NCI-H1436 treated with DMSO at 0.1 percent for 48 hours (cell line): ENCODE data around the gene ZNF526.
A peak's percentile ranks its signal among the peaks of the same experiment; 100 is the strongest.

Experiments
- DNase-seq: peaks from one replicate; lab custom pipeline; 2025; lab: John Stamatoyannopoulos, UW

The ZNF526 gene

DNA sequence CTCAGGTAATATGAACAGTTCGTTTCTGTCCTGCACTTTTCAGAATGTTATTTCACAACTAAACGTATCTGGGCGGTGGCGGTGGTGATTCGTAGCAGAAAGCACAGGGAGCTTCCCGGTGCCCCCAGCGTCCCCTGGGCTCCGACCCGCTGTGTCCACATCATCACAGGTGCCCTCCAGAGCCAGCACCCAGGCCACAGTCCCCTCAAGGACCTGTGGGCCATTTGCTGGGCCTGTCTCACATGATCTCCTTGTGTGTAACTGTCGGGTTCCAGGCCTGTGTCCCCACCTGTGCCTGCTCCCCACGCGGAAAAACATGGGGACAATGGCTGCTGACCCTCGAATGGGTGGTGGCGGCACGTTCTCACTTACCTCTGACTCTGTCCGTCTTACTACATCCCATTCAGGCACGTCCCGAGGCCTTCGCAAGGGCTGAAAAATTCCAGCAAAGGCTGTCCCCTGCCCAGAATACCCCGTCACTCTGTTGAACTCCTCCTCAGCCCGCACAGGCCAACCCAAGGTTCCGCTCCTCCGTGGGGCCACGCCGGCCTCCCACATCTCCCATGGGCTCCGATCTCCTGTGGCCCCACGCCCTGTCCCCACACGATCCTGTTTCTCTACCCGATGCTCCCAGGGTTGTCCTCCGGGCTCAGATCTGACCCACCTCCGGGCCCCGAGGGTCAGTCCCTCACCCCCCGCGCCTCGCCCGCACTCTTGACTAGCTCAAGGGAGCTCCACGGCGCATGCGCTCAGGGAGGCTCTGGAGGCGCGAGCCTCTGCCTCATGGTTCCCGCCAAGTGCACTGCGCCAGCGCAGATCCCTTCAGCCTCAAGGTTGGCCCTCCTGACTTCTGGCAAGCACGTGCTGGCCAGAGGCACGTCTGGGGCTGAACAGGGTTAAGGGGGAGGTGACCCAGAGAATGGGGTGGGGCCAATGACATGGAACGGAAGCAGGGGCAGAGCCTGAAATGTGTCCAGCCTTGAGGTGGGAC lies 23.8 kb upstream of the ZNF526 start:
- no peak for DNase-seq

DNA sequence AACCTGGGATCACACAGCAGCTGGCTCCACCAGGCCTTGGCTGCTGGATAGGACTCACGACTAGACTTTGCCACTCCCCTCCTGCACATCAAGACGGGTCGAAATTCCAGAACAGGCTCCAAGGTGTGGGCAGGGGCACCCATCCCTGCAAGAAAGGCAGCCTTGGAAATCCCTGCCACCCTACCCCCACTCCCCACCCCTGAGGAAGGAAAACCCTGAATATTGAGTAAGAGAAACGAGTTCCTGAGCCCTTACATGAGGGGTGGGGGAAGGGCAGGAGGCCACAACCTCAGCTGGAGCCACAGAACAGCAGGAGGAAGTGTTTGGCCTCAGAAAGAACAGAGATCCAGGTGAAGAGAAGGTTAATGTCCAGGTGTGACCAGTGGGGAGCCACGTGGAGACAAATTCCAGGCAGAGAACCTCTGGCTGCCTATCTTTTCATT lies 22.7 kb upstream of the ZNF526 start:
- no peak for DNase-seq

DNA sequence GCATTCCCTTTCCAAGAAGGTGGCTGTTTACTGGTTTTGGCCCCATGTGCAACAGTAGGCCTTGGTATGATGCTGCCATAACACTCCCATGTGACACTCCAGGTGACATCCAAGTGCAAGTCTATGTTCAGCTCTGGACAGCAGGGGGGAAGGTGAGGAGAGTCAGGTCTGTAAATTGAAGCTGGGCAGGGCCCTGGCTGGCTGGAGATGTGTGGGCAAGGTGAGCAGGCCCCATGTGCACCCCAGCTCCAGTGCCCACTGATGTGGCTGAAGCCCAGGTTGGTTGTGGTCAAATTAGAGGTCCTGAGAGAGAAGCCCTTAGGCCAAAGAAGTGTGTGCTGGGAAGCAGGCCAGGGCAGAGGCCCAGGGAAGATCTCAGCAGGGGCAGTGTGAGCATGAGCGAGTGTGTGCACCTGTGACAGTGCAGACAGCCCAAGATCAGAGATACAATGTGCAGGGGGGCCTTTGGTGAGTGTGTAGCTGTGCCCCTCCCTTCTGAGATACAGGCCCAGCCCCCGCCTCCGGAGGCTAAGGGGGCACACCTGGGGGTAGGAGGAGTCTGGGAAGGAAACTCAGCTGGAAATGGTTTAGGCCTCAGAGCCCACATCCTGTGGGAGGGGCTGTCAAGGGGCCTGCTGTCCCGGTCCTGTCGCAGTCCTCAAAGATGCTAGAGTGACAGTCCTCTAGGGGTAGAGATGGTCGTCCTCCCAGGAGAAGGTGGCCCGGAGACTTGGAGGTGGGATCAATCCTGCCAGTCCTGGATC lies 21.3 kb upstream of the ZNF526 start:
- DNase-seq, result no peak

DNA sequence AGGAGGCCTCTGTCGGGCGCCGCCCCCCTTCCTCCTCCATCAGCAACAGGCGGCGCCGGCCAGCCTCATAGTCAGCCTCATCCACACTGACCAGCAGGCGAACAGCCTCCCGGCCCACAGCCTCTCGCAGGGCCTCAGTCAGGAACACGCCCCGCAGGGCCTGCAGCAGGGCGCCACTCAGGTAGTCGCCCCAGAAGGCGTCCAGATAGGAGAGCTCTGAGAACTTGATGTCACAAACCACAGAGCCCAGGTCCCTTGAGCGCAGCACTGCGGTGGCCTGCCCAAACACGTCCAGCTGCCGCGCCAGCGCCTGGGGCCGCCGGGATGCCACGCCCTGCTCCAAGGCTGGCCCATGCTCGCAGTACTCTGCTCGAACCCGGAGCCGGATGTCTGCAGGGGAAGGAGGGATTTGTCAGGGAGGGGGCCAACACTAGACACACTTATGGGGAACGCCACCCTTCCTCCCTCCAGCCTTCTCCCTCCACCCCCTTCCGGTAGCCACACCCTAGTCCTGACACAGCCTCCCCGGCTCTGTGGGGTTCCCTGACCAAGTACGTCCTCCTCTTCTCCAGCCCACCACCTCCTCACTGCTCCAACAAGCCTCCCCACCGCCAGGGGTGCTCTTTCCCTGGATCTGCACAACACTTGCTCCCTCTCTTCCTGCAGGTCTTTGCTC lies 20.5 kb upstream of the ZNF526 start:
- DNase-seq, result no peak

DNA sequence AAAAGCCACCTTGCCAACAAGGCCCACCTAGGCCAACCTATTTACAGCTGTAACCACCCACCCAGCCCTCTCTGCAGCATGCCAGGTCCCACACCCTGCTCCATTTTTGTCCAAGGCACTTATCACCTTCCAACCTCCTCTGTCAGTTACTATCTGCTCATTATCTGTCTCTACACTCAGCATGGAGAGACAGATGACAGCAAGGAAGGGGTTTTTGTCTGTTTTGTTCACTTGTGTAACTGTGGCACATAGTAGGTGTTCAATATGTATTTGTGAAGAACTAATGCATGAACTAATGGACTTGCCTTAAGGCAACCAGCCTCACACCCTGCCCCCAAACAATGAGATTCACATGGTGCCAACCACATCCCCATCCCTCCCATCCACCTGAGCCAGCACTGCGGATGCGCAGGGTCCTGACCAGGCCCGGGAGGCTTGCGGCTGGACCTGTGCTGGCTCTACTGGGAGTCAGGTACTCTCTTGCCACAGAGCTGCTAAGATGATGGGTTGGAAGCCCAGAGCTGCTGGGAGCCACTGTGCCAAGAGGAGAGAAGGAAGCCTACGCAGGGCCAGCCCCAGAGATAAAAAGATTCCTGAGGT lies 19.9 kb upstream of the ZNF526 start:
- DNase-seq, result no peak

DNA sequence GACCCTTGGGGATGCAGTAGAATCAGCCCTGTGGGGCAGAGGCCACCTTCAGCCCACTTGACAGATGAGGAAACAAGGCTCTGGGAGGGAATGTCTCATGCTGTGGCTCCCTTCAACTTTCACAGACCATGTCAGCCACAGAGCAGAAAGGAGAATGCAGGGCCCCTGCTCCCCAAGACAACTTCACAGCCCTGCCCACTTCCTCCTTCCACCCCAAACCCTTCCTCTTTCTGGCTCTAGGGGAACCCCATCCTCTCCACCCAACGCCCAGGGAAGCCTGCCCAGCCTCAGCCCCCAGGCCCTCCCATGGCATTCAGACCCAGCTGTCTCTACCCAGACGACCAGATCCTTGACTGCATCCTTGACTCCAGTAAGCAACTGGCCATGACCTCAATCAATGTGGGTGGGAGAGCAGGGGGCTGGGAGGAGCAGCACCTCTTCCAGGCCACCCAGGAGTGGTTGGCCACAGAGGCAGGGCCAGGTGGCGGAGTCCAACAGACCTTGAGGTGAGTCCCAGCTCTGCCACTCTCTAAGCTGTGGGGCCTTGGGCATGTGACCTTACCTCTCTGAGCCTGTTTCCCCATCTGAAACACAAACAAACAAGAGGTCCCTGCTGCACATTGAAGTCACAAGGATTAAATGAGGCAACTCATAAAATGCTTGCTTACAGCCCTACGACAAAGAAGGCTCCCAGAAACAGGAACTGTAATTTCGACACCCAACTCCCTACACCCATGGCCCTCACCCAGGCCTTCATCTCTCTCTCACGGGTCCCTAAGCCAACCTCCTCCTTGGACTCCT lies 18.4 kb upstream of the ZNF526 start:
- DNase-seq, result no peak

DNA sequence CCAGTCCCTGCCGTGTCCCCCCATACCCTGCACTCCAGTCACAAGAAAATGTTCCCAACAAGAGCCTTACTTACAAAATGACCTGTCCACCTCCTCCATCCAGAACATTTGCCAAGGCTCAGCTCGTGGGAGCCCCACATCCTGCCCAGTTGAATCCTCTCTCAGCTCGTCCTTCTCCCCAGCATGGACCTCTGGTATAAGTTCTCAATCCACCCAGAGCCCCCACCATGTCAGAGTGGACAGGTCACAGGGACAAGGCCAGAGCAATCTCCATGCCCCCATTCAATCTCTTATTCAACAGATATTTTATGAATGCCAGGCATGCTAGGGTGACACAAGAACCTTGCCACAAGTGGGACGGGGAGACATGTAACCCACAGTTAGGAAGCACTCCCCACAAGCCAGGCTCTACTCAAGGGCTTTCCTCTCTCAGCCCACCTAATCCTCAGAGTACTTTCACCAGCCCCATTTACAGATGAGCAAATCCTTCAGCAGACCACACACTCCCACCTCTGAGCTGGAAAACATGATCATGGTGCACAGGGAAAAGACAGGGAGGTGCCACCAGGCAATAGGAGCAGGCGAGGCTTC lies 17.7 kb upstream of the ZNF526 start:
- DNase-seq, result no peak

DNA sequence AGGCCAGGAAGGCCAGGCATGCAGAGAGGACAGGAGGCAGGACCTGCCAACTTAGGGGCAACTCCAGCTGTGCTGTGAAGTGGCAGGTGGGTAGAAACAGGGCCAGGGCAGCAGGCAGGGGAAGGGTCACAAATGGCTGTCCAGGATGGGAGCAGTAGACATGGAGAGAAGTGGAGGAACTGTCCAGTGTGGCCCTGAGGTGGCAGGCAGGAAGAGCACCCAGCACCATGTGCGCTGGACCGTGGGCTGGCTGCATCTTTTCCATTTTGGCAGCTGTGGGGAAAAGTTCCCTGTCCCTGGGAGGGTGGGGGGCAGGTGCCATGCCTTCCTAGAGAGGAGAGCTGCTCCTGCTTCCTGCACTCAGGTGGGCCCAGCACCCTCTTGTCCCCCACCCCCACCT lies 16.4 kb upstream of the ZNF526 start:
- DNase-seq, result no peak

DNA sequence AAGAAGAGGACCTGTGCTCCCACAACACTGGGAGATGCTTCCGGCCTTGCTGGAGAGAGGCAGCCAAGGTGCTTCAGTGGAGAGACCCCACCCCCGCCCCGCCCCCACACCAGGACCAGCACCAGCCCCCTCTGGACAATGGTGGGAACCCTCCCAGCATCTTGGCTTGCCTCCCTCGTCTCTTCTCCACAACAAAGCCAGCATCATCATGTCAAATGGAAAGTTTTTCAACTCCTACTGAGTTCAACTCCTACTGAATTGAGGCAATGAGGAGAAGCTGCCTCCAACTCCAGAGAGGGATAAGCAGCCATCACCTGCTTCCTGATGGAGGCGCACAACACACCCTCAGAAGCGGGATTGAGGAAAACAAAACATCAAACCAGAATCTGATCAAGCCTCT lies 15.4 kb upstream of the ZNF526 start:
- no peak for DNase-seq

DNA sequence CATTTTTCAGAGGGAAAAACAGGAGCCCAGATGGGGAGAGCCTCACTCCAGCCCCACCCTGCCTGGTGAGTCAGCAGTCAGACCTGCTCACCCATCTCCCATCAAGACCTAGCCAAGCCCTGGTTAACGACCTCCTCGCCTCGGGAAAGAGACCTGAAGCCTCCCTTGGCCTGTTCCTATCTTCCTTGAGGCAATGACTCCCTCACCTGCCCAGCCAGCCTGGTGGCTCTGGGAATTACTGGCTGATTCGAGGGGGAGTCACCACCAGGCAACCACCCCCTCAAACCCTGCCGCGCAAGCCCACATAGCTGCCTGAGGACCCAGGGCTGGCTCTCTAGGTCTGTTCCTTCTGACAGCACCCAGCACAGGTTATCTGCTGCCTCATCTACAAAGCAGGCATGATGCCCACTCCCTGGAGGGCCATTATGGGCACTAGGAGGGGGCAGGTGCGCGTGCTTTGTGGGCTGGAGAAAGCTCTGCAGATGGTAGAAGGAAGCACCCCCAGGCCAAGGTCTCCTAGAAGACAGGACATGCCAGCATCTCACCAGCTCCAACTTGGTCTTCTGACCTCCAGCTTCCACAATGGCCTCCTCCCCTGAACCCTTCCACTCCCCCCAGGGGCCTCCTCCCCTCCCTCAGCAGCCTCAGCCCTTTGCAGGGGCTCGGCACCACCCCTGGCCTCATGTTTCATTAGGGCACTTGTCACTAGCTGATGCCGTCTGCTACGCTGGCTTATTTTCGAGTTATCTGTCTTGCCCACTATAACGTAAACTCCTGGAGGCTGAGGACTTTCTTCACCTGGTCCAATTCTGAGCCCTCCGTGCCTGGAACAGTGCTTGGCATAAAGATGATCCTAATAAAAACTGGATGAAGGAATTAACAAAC lies 13.0 kb upstream of the ZNF526 start:
- DNase-seq, result no peak

DNA sequence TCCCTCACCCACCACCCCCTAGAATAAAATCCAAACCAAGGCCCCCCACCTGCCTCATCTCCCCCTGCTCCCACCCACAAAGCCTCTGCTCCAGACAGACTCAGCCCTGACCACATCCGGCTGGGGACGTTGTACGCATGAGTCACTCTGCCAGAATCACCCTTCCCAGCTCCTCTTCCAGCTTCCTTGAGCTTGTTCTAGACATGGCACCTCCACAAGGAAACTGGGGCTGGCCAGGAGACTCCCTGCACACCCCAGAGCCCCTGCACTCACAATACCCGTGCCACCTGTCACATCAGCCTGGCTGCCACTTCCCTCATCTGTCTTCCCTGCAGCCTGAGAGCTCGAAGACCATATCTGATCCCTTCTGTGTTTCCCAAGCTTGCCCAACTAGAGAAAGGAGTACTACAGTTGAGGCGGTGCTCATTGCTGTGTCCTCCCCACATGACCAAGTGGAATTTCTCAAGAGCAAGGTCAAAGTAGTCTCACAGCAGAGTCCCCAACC lies 12.3 kb upstream of the ZNF526 start:
- DNase-seq, result no peak

DNA sequence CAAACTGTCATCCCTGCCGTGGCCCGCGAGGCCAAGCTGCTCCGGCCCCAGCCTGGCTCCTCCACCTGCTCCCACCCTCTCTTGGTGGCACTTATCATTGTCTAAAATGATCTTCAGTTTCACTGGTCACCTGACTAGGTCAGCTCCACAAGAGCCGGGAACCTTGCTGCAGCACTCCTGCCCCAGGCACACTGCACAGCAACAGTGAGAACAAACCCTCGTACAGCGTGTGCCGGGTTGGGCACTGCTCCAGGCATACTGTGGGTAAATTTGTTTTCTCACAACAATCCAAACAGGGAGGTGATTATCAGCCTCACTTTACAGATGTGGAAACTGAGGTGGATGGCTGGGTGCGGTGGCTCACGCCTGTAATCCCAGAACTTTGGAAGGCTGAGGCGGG lies 11.5 kb upstream of the ZNF526 start:
- no peak for DNase-seq

DNA sequence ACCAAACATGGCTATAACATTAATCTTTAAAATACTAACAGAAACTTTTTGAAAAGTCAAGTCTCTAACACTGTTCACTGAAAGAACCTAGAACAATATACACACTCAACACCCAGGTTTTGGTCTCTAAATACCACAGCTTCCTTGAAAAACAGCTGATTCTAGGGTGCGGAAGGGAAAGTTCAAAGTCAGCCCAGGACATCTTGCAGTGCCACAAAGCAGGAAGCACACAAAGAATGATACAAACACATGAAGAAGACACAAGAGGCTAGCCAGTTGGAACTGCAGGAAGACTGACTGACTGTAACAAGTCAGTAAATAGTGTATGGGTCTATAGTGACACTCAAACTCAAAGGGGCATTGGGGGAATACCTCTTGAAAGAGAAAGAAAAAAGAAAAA lies 7.2 kb upstream of the ZNF526 start:
- DNase-seq, result no peak

DNA sequence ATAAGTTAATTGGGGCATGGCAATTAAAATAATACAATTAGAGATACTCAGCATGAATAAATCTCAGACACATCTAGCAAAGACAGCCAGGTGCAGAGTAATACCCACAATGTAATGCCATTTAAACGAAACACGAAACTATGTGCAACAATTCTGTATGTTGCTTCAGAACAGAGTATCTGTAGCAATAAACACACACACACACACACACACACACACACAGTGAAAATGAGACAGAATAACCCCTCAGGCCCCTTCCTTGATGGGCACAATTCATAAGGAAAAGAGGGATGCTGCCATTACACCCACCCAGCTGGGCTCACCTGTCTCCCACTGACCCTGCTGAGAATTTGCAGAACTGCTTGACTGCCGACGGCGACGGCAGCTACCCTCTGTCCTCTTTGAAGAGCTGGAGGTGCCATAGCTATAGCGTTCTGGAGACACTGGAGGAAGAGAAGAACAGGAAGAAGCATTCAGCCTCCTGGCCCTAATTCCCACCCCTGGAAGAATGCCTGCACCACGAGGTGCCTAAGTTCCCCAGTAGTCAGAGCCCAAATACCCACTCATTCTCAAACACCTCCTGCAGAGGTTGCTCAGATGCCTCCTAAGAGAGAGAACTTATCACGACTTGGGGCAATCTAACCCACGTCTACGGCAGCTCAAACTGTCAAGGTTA lies 5.2 kb upstream of the ZNF526 start:
- no peak for DNase-seq

DNA sequence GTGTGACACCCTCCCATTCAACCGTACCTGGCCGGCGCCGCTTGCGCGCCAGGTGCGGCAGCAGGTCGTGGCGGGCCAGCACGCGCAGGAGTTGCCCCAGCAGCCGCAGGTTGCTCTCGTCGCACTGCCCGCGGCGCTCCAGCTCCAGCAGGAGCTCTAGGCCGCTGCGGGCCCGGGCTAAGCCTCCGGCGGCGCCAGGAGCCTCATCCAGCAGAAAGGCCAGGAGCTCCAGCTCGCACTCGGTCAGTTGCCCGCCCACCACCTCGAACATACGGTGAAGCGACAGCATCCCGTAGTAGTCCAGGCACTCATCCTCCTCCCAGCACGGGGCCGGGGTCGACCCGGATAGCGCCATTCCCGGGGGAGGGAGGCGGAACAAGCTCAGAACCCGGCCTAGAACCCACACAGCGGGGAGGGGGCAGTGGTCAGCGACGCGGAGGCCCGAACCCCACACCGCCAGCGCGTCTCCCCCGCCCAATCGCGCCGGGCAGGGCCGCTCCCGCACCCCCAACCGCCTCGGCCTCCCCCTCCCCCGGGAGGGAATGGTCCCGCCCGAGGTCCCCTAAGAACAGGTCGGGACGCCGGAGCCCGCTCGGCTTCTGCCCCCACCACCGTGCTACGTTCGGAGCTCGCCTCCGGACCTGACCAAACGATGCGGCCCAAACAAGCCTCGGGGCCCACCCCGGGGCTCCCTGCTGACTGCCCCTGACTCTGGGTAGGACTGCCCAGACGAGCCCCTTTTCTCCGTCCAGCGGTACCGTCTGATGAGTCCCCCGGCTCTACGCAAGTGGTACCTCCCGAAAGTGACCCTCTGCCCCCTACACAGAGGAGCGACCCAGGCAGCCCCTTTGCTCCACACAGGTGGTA lies 3.2 kb upstream of the ZNF526 start:
- no peak for DNase-seq

DNA sequence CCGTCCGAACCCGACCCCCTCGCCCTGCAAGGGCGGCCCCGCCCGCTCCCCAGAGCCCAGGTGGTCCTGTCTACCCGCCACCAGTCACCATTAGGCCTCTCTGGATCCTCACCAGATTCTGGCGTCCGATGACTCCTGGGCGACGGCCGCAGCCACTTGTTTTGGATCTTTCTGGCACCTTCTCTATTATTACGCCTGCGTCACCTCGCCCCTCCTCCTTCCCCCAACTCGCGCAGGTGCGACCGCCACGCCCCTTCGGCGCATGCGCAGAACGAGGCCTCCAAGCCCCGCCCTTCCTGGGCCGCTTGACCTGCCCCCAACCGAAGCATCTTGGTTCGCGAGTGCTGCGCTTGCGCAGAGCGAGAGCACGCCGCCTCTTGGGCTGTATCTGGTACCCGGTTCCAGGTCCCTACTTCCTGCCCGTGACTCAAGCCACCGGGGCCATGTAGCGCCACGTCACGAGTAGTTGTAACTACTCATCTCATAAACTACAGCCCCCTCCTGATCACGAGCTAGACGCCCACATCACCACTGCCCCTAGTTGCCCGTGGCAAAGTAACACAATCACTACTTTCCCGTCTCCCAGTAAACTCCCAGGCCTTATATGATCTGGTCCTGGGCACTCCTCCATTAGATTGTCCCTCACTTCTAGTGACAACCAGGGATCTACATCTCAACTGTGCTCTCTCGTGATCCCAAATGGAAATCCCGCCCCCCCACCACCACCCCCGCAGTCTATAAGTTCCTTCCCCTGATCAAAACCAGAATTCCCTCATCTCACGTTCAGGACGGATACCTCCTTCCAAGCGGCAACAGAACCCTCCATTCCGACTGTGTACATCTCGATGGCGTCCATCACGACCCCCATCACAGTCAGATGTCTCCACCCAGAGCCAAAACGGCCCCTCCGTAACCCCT lies 2.3 kb upstream of the ZNF526 start, which contains the start of gene DEDD2:
TSS of gene DEDD2 (minus strand) at position 158 of the 918 bp plus-strand sequence. CDS start 670 bp downstream, outside the sequence.
- DNase-seq, result peak; percentile 87

DNA sequence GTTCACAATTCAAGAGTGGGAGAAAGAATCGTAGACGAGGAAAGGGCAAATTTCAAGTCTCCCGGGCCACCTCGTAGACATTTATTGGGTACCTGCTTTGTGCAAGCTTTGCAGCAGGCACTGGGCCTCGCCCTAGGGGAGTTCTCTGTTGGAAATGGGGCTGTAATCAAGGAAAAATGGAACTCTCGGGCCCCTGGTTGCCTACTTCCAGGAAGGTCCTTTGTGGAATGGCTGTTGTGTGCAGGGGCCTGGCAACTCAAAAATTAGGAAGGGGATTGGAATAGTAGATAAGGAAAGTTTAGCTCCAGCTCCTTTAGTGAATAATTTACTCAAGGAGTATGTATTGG lies 612 bp downstream of the ZNF526 start:
- DNase-seq, result no peak
